ENCODE data around the gene CTNNAL1.
A peak's percentile ranks its signal among the peaks of the same experiment; 100 is the strongest.

CTNNAL1 gene

GRCh38 chr9:109020113-109020512, 6.8 kb upstream of the CTNNAL1 start:
- Histone ChIP-seq H3K36me3 (ENCODE audit: insufficient read depth, low read length) (peaks cover 23% of the 10 kb centered on the region), H3K4me1 (ENCODE audit: insufficient read depth, low read length) (peaks cover 14% of the 10 kb centered on the region), H3K9me3 (ENCODE audit: low read length) (no peaks in the 10 kb centered on the region)

GRCh38 chr9:109019420-109019819, 6.1 kb upstream of the CTNNAL1 start:
- Histone ChIP-seq H3K27me3 (ENCODE audit: insufficient read depth, low read length) (no peaks in the 10 kb centered on the region), H3K9me3 (ENCODE audit: low read length) (no peaks in the 10 kb centered on the region), H3K36me3 (ENCODE audit: insufficient read depth, low read length) (peaks cover 23% of the 10 kb centered on the region), H2AFZ (ENCODE audit: low read depth, low read length) (no peak overlapping the region), H3K4me3 (ENCODE audit: low read length) (no peak overlapping the region), H3K4me1 (ENCODE audit: insufficient read depth, low read length) (peaks cover 14% of the 10 kb centered on the region)

More at GRCh38 chr9:109020113-109020512, 6.8 kb upstream of the CTNNAL1 start:
- Histone ChIP-seq H2AFZ (ENCODE audit: low read depth, low read length) (no peak overlapping the region), H3K27me3 (ENCODE audit: insufficient read depth, low read length) (no peaks in the 10 kb centered on the region), H3K4me3 (ENCODE audit: low read length) (no peak overlapping the region)

- Histone ChIP-seq H2AFZ (ENCODE audit: low read depth, low read length) (no peak overlapping the region), H3K9me3 (ENCODE audit: low read length) (no peaks in the 10 kb centered on the region), H3K4me1 (ENCODE audit: insufficient read depth, low read length) (peaks cover 18% of the 10 kb centered on the region), H3K36me3 (ENCODE audit: insufficient read depth, low read length) (peaks cover 23% of the 10 kb centered on the region), H3K27me3 (ENCODE audit: insufficient read depth, low read length) (no peaks in the 10 kb centered on the region), H3K4me3 (ENCODE audit: low read length) (no peak overlapping the region)
Measured at GRCh38 chr9:109017493-109017892, 4.2 kb upstream of the CTNNAL1 start.

GRCh38 chr9:109017061-109017460, 3.8 kb upstream of the CTNNAL1 start:
- H3K4me1 ChIP-seq (ENCODE audit: insufficient read depth, low read length), result peaks cover 21% of the 10 kb centered on the region
- H3K36me3 ChIP-seq (ENCODE audit: insufficient read depth, low read length), result peaks cover 23% of the 10 kb centered on the region
- H3K9me3 ChIP-seq (ENCODE audit: low read length), result no peaks in the 10 kb centered on the region
- H3K27me3 ChIP-seq (ENCODE audit: insufficient read depth, low read length), result no peaks in the 10 kb centered on the region
- H3K4me3 ChIP-seq (ENCODE audit: low read length), result no peak overlapping the region
- H2AFZ ChIP-seq (ENCODE audit: low read depth, low read length), result no peak overlapping the region

- no peaks in the 10 kb centered on the region for H3K9me3 ChIP-seq (ENCODE audit: low read length)
- no peak overlapping the region for H3K4me3 ChIP-seq (ENCODE audit: low read length)
- no peaks in the 10 kb centered on the region for H3K27me3 ChIP-seq (ENCODE audit: insufficient read depth, low read length)
- H2AFZ ChIP-seq (ENCODE audit: low read depth, low read length), result no peak overlapping the region
- peaks cover 30% of the 10 kb centered on the region for H3K4me1 ChIP-seq (ENCODE audit: insufficient read depth, low read length)
- H3K36me3 ChIP-seq (ENCODE audit: insufficient read depth, low read length), result peaks cover 21% of the 10 kb centered on the region
Measured at GRCh38 chr9:109016132-109016531, 2.8 kb upstream of the CTNNAL1 start.

- Histone ChIP-seq H3K27me3 (ENCODE audit: insufficient read depth, low read length) (no peaks in the 10 kb centered on the region), H3K4me1 (ENCODE audit: insufficient read depth, low read length) (peaks cover 36% of the 10 kb centered on the region), H3K4me3 (ENCODE audit: low read length) (no peak overlapping the region), H3K36me3 (ENCODE audit: insufficient read depth, low read length) (peaks cover 13% of the 10 kb centered on the region), H3K9me3 (ENCODE audit: low read length) (no peaks in the 10 kb centered on the region), H2AFZ (ENCODE audit: low read depth, low read length) (no peak overlapping the region)
Measured at GRCh38 chr9:109014608-109015280, 1.4 kb upstream of the CTNNAL1 start.

- no peak overlapping the region for H2AFZ ChIP-seq (ENCODE audit: low read depth, low read length)
- peaks cover 5% of the 10 kb centered on the region for H3K36me3 ChIP-seq (ENCODE audit: insufficient read depth, low read length)
- H3K9me3 ChIP-seq (ENCODE audit: low read length), result no peaks in the 10 kb centered on the region
- H3K4me3 ChIP-seq (ENCODE audit: low read length), result peak overlapping the region; percentile 43
- peaks cover 36% of the 10 kb centered on the region for H3K4me1 ChIP-seq (ENCODE audit: insufficient read depth, low read length)
- H3K27me3 ChIP-seq (ENCODE audit: insufficient read depth, low read length), result no peaks in the 10 kb centered on the region
Measured at GRCh38 chr9:109013679-109014607, 644 bp upstream of the CTNNAL1 start.

- H3K36me3 ChIP-seq (ENCODE audit: insufficient read depth, low read length), result no peaks in the 10 kb centered on the region
- H3K4me3 ChIP-seq (ENCODE audit: low read length), result peak overlapping the region; percentile 81
- peaks cover 35% of the 10 kb centered on the region for H3K4me1 ChIP-seq (ENCODE audit: insufficient read depth, low read length)
- H2AFZ ChIP-seq (ENCODE audit: low read depth, low read length), result peak overlapping the region; percentile 87
- H3K9me3 ChIP-seq (ENCODE audit: low read length), result no peaks in the 10 kb centered on the region
- no peaks in the 10 kb centered on the region for H3K27me3 ChIP-seq (ENCODE audit: insufficient read depth, low read length)
Measured at GRCh38 chr9:109012009-109012875, 1.1 kb downstream of the CTNNAL1 start.

GRCh38 chr9:109011231-109011671, 2.0 kb downstream of the CTNNAL1 start:
- Histone ChIP-seq H2AFZ (ENCODE audit: low read depth, low read length) (no peak overlapping the region), H3K4me1 (ENCODE audit: insufficient read depth, low read length) (peaks cover 25% of the 10 kb centered on the region), H3K36me3 (ENCODE audit: insufficient read depth, low read length) (no peaks in the 10 kb centered on the region), H3K4me3 (ENCODE audit: low read length) (peak overlapping the region; percentile 81), H3K9me3 (ENCODE audit: low read length) (no peaks in the 10 kb centered on the region), H3K27me3 (ENCODE audit: insufficient read depth, low read length) (no peaks in the 10 kb centered on the region)

- H3K4me1 ChIP-seq (ENCODE audit: insufficient read depth, low read length), result peaks cover 21% of the 10 kb centered on the region
- H3K36me3 ChIP-seq (ENCODE audit: insufficient read depth, low read length), result no peaks in the 10 kb centered on the region
- H2AFZ ChIP-seq (ENCODE audit: low read depth, low read length), result no peak overlapping the region
- no peaks in the 10 kb centered on the region for H3K27me3 ChIP-seq (ENCODE audit: insufficient read depth, low read length)
- no peaks in the 10 kb centered on the region for H3K9me3 ChIP-seq (ENCODE audit: low read length)
- no peak overlapping the region for H3K4me3 ChIP-seq (ENCODE audit: low read length)
Measured at GRCh38 chr9:109010746-109011145, 2.6 kb downstream of the CTNNAL1 start.

- H3K4me1 ChIP-seq (ENCODE audit: insufficient read depth, low read length), result peaks cover 1% of the 10 kb centered on the region
- H2AFZ ChIP-seq (ENCODE audit: low read depth, low read length), result no peak overlapping the region
- H3K4me3 ChIP-seq (ENCODE audit: low read length), result no peak overlapping the region
- peaks cover 12% of the 10 kb centered on the region for H3K9me3 ChIP-seq (ENCODE audit: low read length)
- H3K36me3 ChIP-seq (ENCODE audit: insufficient read depth, low read length), result peaks cover 1% of the 10 kb centered on the region
- no peaks in the 10 kb centered on the region for H3K27me3 ChIP-seq (ENCODE audit: insufficient read depth, low read length)
Measured at GRCh38 chr9:109005678-109006077, 7.6 kb downstream of the CTNNAL1 start.

GRCh38 chr9:109003116-109003515, 10.2 kb downstream of the CTNNAL1 start:
- no peak overlapping the region for H2AFZ ChIP-seq (ENCODE audit: low read depth, low read length)
- peaks cover 12% of the 10 kb centered on the region for H3K9me3 ChIP-seq (ENCODE audit: low read length)
- peaks cover 9% of the 10 kb centered on the region for H3K36me3 ChIP-seq (ENCODE audit: insufficient read depth, low read length)
- H3K4me3 ChIP-seq (ENCODE audit: low read length), result no peak overlapping the region
- H3K4me1 ChIP-seq (ENCODE audit: insufficient read depth, low read length), result no peaks in the 10 kb centered on the region
- H3K27me3 ChIP-seq (ENCODE audit: insufficient read depth, low read length), result no peaks in the 10 kb centered on the region

Data from neuron (in vitro differentiated cells).